CD14-positive monocyte (primary cell): ENCODE data around the gene NAPB. TPM values are rescaled to one million over a fixed set of nuclear protein-coding genes. Genes with fewer than 3 reads are reported as not detected.

Experiments
- DNase-seq, 3 donors: peaks; one replicate each; pipeline ENCODE4 v3.0.0-alpha.2; 2011 to 2022
- H2AFZ ChIP-seq: 2 replicates; pipeline ENCODE4 v1.6.0; 2012; ENCODE audit warnings: mild to moderate bottlenecking, low read depth, low read length, inconsistent platforms; ENCODE audit not compliant: insufficient read depth, poor library complexity, severe bottlenecking
- H3K27ac ChIP-seq, 2 donors: 1 replicate in 1 of 2; 2 replicates in 1 of 2; pipeline ENCODE4 v1.5.1; 2012 to 2013; ENCODE audit warnings: low read length in 2 of 2, control low read depth in 1 of 2, inconsistent platforms in 1 of 2, low read depth in 1 of 2, mild to moderate bottlenecking in 1 of 2
- H3K27me3 ChIP-seq, 2 donors: one replicate each; pipeline versions ENCODE4 v1.6.0 to v1.6.1; 2011 to 2013; ENCODE audit warnings: low read length in 2 of 2; ENCODE audit not compliant: control insufficient read depth in 2 of 2, insufficient read depth in 2 of 2
- H3K36me3 ChIP-seq, 2 donors: replicated peaks in 1 of 2; 1 replicate in 1 of 2; 2 replicates in 1 of 2; pipeline versions ENCODE4 v1.5.1 to v1.6.1; 2012 to 2013; ENCODE audit warnings: low read length in 2 of 2, control low read depth in 1 of 2, inconsistent platforms in 1 of 2, mild to moderate bottlenecking in 1 of 2; ENCODE audit not compliant: insufficient read depth in 2 of 2, control insufficient read depth in 1 of 2
- H3K4me1 ChIP-seq, 2 donors: 1 replicate in 1 of 2; 2 replicates in 1 of 2; pipeline versions ENCODE4 v1.5.1 to v1.6.1; 2012 to 2013; ENCODE audit warnings: low read length in 2 of 2, control low read depth in 1 of 2, inconsistent platforms in 1 of 2, mild to moderate bottlenecking in 1 of 2, moderate library complexity in 1 of 2; ENCODE audit not compliant: insufficient read depth in 2 of 2, control insufficient read depth in 1 of 2
- H3K4me2 ChIP-seq: replicated peaks from 2 replicates; pipeline ENCODE3; 2012; ENCODE audit warnings: low read length, moderate library complexity, mild to moderate bottlenecking; ENCODE audit not compliant: poor library complexity, severe bottlenecking; ENCODE audit errors: extremely low read depth
- H3K4me3 ChIP-seq, 3 experiments: fragments of 200-600 bp in 1 of 3; sonication (generic) in 1 of 3; replicated peaks in 1 of 3; 1 replicate in 2 of 3; 2 replicates in 1 of 3; pipeline ENCODE4 v1.5.1; 2011 to 2013; ENCODE audit warnings: low read length in 3 of 3, mild to moderate bottlenecking in 3 of 3, control low read depth in 2 of 3, low read depth in 2 of 3, inconsistent platforms in 1 of 3, moderate library complexity in 1 of 3
- H3K79me2 ChIP-seq: 2 replicates; pipeline ENCODE4 v1.6.0; 2012; ENCODE audit warnings: mild to moderate bottlenecking, control low read depth, inconsistent platforms, low read length, moderate library complexity; ENCODE audit not compliant: insufficient read depth
- H3K9ac ChIP-seq: 2 replicates; pipeline ENCODE4 v1.6.0; 2017; ENCODE audit warnings: low read length, mild to moderate bottlenecking; ENCODE audit not compliant: insufficient read depth, poor library complexity, severe bottlenecking
- H3K9me3 ChIP-seq, 2 donors: replicated peaks in 1 of 2; 1 replicate in 1 of 2; 2 replicates in 1 of 2; pipeline versions ENCODE4 v1.5.1 to v1.6.1; 2012 to 2013; ENCODE audit warnings: low read length in 2 of 2, control low read depth in 1 of 2; ENCODE audit not compliant: control insufficient read depth in 1 of 2, insufficient read depth in 1 of 2
- H4K20me1 ChIP-seq: 2 replicates; pipeline ENCODE4 v1.6.0; 2012; ENCODE audit warnings: mild to moderate bottlenecking, low read length, control low read depth, moderate library complexity; ENCODE audit not compliant: insufficient read depth
- H3K27ac Mint-ChIP-seq, 7 donors: one replicate each; pipeline ENCODE4 v1.8.0; 2020; ENCODE audit warnings: mild to moderate bottlenecking in 7 of 7, mixed read lengths in 7 of 7, moderate library complexity in 6 of 7, inconsistent platforms in 2 of 7
- H3K27me3 Mint-ChIP-seq, 3 donors: one replicate each; pipeline ENCODE4 v1.8.0; 2021 to 2022; ENCODE audit warnings: low read depth in 3 of 3, mild to moderate bottlenecking in 3 of 3, mixed read lengths in 3 of 3, moderate library complexity in 3 of 3, inconsistent platforms in 1 of 3
- H3K36me3 Mint-ChIP-seq, 2 donors: one replicate each; pipeline ENCODE4 v1.8.0; 2020; ENCODE audit warnings: mixed read lengths in 2 of 2, inconsistent platforms in 1 of 2, mild to moderate bottlenecking in 1 of 2
- H3K4me1 Mint-ChIP-seq: one replicate; pipeline ENCODE4 v1.8.0; 2020; ENCODE audit warnings: mild to moderate bottlenecking, mixed read lengths
- H3K4me3 Mint-ChIP-seq, 2 donors: one replicate each; pipeline ENCODE4 v1.8.0; 2020; ENCODE audit warnings: mild to moderate bottlenecking in 2 of 2, mixed read lengths in 2 of 2, moderate library complexity in 1 of 2
- H3K9me3 Mint-ChIP-seq, 7 donors: one replicate each; pipeline ENCODE4 v1.8.0; 2020 to 2022; ENCODE audit warnings: mixed read lengths in 7 of 7, mild to moderate bottlenecking in 6 of 7, moderate library complexity in 6 of 7, inconsistent platforms in 2 of 7
- CTCF ChIP-seq: fragments of 200-600 bp; IDR thresholded peaks from one replicate; pipeline ENCODE4 v1.8.0; 2022; ENCODE audit warnings: antibody characterized with exemption, mild to moderate bottlenecking
- WGBS: methylation state at CpG from one replicate; pipeline ENCODE4 v1.1.5; 2013; ENCODE audit warnings: missing lambda C conversion rate; ENCODE audit not compliant: insufficient coverage; 5-methylcytosine and 5-hydroxymethylcytosine counted together
- intact Hi-C, 2 donors: fragments of 100-400 bp; cut with micrococcal nuclease; formaldehyde crosslinking; loops; one replicate each; pipeline versions ENCODE4 v1.15.0 to v1.15.1; 2023
- polyA plus RNA-seq, 3 donors: library from polyadenylated mRNA; depleted of rRNA in 1 of 3; unstranded in 2 of 3; stranded (reverse) in 1 of 3; fragments of 300-500 nt in 2 of 3; fragments of >200 nt in 1 of 3; fragmentation: Illumina TruSeq in 2 of 3; gene quantifications; 1 replicate in 2 of 3; 2 replicates in 1 of 3; pipeline ENCODE4 v1.2.3, GENCODE V29; 2012 to 2021

NAPB gene
- polyA plus RNA-seq, 3 donors: 2.4 to 6.3 (median 2.6) TPM

GRCh38 chr20:23409800-23410199, 11.5 kb downstream of the NAPB start:
- no peaks in the 10 kb centered on the region for H3K9me3 Mint-ChIP-seq
- Histone ChIP-seq H3K4me3 (no peak overlapping the region), H3K9ac (no peak overlapping the region), H3K36me3 (peaks cover 3 to 5% of the 10 kb centered on the region in 2 donors), H3K4me2 (no peak overlapping the region), H3K27me3 (no peaks in the 10 kb centered on the region), H3K79me2 (peaks cover 95% of the 10 kb centered on the region), H4K20me1 (peaks cover 80% of the 10 kb centered on the region), H3K4me1 (no peaks in the 10 kb centered on the region), H3K9me3 (no peaks in the 10 kb centered on the region), H2AFZ (no peak overlapping the region), H3K27ac (no peak overlapping the region)
- H3K4me3 Mint-ChIP-seq: no peak overlapping the region
- intact Hi-C loops: loop anchor here in 1 of 2 donors (10.0 kb wide), 1 partner anchor 65 kb away; no protein-coding TSS in a partner anchor
- H3K27ac Mint-ChIP-seq: peak overlapping the region in 1 of 7 donors; percentile 74
- no peak for TF ChIP-seq CTCF
- DNase-seq: no peak
- peaks cover 0 to 1% (median 0%) of the 10 kb centered on the region in 3 donors for H3K27me3 Mint-ChIP-seq
- H3K4me1 Mint-ChIP-seq: peaks cover 5% of the 10 kb centered on the region
- H3K36me3 Mint-ChIP-seq: peaks cover 11 to 14% of the 10 kb centered on the region in 2 donors
- WGBS: no CpG with 5 or more reads among the region's 3 CpGs

- Histone ChIP-seq H2AFZ (no peak overlapping the region), H3K27me3 (no peaks in the 10 kb centered on the region), H3K9me3 (no peaks in the 10 kb centered on the region), H3K4me2 (no peak overlapping the region), H3K4me3 (no peak overlapping the region), H3K79me2 (peaks cover 94% of the 10 kb centered on the region), H3K9ac (no peak overlapping the region), H3K27ac (no peak overlapping the region), H3K36me3 (peaks cover 3 to 5% of the 10 kb centered on the region in 2 donors), H3K4me1 (no peaks in the 10 kb centered on the region), H4K20me1 (peaks cover 78% of the 10 kb centered on the region)
- peaks cover 11 to 14% of the 10 kb centered on the region in 2 donors for H3K36me3 Mint-ChIP-seq
- peaks cover 0 to 1% (median 0%) of the 10 kb centered on the region in 3 donors for H3K27me3 Mint-ChIP-seq
- H3K27ac Mint-ChIP-seq: no peak overlapping the region
- H3K4me1 Mint-ChIP-seq: peaks cover 12% of the 10 kb centered on the region
- intact Hi-C loops: loop anchor here in 1 of 2 donors (10.0 kb wide), 1 partner anchor 64 kb away; no protein-coding TSS in a partner anchor
- no peak for DNase-seq
- no peak overlapping the region for H3K4me3 Mint-ChIP-seq
- 100% methylated on average over 1 of the region's 2 CpGs for WGBS
- no peaks in the 10 kb centered on the region for H3K9me3 Mint-ChIP-seq
- no peak for TF ChIP-seq CTCF
Observed at GRCh38 chr20:23408957-23409356, 12.3 kb downstream of the NAPB start.
